Measurements from ENCODE around the gene KCNJ12.

KCNJ12 gene

DNA sequence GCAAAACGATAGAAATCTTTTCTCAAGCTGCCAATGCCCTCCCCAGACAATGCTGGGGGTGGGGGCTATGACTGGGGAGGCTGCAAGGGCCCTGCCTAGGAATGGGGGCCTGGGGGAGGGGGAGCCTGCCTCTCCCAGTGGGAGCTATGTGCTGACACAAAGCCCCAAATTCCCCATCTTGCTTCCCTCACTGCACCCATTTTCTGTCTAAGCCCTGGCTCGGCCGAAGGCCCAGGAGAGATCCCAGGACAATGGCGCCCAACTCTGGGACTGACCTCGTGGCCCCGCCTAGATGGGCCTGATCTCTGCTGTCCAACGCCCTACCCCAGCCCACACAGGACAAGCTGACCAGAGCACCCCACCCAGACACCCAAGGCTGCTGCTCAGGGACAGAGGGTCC is 11.1 kb upstream of the KCNJ12 start:
- no peak for DNase-seq (ENCODE audit: low read depth in 2 of 3, low spot score in 2 of 3)

- no peak for DNase-seq (ENCODE audit: low read depth in 2 of 3, low spot score in 2 of 3)
Measured at GRCh38 chr17:21368545-21369246, 7.5 kb upstream of the KCNJ12 start.

GRCh38 chr17:21369395-21369794 is 6.8 kb upstream of the KCNJ12 start:
- DNase-seq (ENCODE audit: low read depth in 2 of 3, low spot score in 2 of 3): no peak

GRCh38 chr17:21370430-21370829 is 5.7 kb upstream of the KCNJ12 start:
- DNase-seq (ENCODE audit: low read depth in 2 of 3, low spot score in 2 of 3): no peak

DNA sequence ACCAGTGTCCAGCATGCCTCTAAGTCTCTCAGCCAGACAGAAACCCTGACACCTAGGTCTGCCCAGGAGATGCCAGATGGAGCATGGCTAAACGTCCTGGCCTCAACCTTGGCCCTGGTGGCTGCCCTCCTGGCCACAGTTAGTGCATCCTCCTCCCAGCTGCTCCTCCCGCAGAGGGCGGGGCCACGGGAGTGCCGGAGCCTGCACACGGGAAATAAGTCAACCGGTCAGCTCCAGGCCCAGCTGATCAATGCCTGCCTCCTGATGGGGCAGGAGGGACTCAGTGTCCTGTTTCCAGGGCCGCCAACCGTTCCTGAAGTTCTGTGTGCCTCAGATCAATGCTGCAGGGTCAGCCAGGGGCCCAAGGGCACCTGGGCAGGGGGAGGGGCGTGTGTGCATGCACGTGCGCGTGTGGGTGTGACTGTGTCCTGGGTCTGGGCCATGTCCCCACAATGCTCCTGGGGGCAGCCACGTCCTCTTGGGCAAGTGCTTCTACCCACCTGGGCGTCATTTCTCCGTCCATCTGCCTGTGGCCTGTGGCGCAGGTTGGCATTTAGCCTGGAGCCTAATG is 4.6 kb upstream of the KCNJ12 start:
- DNase-seq (ENCODE audit: low read depth in 2 of 3, low spot score in 2 of 3): no peak

GRCh38 chr17:21372256-21372954 is 3.8 kb upstream of the KCNJ12 start:
- DNase-seq (ENCODE audit: low read depth in 2 of 3, low spot score in 2 of 3): no peak

DNA sequence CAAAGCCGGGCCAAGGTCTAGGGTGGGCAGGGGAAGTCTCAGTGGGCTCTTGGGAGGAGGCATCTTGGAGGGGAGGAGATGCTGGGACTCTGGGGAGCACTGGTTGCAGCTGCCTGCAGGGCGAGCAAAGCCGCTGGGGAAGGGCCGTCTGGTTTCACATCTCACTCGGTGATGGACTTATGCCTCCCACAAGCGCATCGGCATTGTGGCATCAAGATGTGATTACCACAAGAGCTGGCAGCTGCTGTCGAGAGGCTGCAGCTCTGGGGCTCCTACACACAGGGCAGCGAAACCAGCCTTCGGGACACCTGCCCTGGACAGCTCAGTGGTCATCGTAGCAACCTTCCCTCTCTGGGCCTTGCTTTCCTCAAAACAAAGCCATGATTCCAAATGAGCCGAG is 3.1 kb upstream of the KCNJ12 start:
- no peak for DNase-seq (ENCODE audit: low read depth in 2 of 3, low spot score in 2 of 3)

GRCh38 chr17:21373696-21374440 is 2.3 kb upstream of the KCNJ12 start:
- no peak for DNase-seq (ENCODE audit: low read depth in 2 of 3, low spot score in 2 of 3)

DNA sequence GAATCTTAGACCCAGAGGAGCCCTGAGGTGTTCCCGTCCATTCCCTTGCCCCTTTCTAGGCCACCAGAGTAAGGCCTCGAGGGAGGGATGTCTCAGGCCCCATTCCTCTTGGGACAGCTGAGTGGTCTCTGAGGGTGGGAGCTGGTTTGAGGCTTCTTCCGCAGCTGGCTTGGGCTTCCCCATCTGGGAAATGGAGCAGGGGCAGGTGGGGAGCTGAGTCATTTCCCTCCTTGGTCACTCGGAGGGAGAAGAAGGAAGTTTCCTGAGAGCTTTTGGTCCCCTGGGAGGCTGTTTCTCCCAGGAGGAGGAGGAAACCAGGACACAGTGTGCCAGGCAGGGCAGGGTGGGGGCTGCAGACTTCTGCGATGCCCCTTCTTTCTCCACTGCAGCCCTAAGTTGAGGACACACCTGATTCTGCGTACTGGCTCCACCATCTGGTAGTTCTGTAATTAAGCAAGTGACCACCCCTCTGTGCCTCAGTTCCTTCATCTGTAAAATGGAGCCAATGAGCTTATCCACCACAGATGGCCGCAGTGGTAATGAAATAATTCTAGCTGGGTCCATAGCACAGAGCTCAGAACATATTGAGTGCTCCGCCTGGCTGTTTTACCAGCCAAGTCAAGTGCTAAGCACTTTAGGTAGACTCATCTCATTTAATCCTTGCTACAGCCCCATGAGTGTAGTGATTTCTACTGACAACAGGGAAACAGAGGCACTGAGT is 1.6 kb upstream of the KCNJ12 start:
- no peak for DNase-seq (ENCODE audit: low read depth in 2 of 3, low spot score in 2 of 3)

- no peak for DNase-seq (ENCODE audit: low read depth in 2 of 3, low spot score in 2 of 3)
Measured at GRCh38 chr17:21375162-21375560, 996 bp upstream of the KCNJ12 start.

DNA sequence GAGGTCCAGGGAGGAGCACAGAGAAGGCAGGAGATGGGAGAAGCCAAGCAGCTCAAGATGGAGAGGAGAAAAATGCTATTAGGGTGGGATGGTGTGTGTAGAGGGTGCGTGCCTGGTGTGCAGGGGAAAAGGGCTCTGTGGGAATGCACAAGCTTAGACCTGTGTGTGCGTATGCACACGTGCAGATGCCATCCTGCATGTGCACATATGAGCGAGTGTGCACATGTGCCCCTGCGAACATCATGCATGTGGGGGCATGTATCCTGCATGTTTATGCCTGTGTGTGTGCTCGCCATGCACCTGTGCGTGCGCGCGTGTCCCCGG is 438 bp upstream of the KCNJ12 start:
- DNase-seq (ENCODE audit: low read depth in 2 of 3, low spot score in 2 of 3): no peak

DNA sequence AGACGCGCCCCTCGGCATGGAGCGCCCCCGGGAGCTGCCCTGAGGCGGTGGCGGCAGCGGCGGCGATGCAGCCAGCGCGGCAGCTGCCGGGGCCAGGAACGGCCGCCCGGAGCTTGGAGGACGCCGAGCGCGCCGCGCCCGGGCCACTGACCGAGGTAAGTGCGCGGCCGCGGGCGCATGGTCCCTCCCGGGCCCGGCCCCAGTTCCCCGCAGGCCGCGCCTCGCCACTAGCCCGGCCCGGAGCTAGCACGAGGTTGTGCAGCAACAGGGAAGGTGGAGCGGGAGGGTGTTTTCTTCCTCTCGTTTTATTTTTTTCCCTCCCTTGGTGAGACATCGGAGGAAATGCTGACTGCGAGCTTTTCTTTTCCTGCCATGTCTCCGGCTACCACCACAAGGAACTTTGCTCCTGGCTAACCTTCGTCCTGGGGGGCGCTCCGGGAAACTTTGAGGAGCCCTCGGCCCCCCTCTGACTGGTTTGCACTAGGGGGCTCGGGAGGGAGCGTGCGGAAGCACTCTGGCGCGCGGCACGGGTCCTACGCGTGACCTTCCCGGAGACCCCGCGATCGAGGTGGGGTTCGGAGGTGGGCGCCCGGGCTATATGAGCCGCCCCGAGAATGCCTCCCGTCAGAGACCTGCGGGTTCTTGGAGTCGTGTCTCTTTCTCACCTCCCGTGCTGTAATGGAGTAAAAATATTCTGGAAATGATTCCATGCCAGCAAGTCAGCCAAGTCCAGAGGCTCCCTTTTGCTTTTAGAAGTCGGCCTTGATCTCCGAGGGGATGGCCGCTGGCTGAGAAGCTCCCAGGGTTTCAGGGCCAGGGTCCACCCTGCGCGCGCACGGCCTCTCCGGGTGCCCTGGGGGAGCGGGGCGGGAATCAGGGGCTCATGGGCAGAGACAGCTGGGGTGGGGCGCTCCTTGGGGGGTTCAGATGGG is 868 bp downstream of the KCNJ12 start:
- no peak for DNase-seq (ENCODE audit: low read depth in 2 of 3, low spot score in 2 of 3)

DNA sequence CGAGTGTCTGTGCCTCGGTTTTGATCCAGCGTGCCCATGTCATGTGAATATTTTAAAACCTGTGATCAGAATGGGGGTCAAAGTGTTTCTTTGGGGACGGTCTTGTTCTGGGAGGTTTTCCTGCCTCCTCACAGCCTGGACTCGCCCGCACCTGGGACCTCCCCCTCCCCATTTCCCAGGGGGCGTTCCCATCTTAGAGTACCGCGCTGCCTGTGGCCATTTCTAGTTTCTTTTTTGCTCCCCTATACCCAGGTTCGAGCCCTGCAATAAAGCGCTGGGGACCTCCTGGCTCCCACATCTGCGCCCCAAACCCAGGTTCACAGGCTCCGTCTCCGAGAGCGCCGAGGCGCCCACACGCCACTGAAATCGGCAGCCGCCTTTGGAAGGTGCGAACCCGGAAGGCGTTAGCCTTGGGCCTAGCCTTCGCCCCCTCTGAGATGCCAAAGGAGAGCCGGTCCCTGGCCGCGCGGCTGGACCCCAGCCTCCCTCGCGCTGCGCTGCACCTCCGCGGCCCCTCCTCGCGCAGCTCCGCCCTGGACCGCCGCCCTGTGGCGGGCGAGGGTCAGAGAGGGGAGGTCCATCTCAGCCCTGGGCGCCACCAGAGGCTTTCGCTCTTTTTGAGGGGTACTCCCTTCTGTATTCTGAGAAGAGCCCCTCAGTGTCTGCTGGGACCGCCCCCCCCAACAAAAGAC is 1.7 kb downstream of the KCNJ12 start:
- no peak for DNase-seq (ENCODE audit: low read depth in 2 of 3, low spot score in 2 of 3)

DNA sequence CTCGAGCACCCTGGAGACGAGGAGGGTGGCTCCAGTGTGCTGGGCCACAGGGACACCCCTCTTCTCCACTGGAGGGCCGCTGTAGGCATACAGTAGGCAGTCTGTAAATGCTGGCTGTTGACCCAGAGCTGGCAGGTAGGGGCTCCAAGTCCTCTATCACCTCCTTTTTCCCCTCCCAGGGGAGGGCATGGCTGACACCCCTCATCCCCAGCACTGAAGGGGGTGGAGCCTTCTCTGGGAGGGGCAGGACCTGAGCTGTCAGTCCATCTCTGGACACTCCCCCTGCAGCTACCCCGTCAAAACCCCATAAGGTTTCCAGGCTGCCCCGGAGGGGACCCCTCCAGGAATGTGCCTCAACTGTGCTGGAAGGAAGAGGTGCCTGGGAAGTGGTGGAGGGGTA is 2.4 kb downstream of the KCNJ12 start:
- DNase-seq (ENCODE audit: low read depth in 2 of 3, low spot score in 2 of 3): no peak

GRCh38 chr17:21379080-21379711 is 3.0 kb downstream of the KCNJ12 start:
- no peak for DNase-seq (ENCODE audit: low read depth in 2 of 3, low spot score in 2 of 3)

- no peak for DNase-seq (ENCODE audit: low read depth in 2 of 3, low spot score in 2 of 3)
Measured at GRCh38 chr17:21380659-21381058, 4.5 kb downstream of the KCNJ12 start.

DNA sequence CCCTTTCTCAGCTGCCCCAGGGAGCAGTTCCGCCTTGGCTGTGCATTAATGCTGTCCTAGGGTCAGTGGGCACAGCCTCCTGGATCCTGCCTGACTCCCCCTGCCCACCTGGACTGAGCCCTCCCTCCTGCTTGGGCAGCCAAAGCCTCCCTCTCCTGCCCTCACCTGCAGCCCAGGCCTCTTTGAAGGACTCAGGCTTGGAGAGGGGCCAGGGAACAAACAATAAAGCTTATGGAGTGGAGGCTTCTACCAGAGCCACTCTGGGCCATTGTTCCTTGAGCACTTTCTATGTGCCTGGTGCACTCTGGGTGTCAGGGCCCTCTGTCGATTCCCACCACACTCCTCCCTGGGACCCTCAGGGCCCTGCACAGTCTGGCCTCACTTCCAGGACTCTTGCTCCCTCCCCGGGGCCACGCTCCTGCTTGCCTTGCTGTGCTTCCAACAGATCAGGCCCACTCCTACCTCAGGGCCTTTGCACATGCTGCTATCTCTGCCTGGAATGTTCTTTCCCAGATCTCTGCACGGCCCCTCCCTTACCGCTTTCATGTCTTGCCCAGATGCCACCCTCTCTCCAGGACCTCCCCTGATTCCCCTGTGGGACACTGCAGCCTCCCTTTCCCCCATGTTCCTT is 5.0 kb downstream of the KCNJ12 start:
- DNase-seq (ENCODE audit: low read depth in 2 of 3, low spot score in 2 of 3): no peak

- DNase-seq (ENCODE audit: low read depth in 2 of 3, low spot score in 2 of 3): no peak
Measured at GRCh38 chr17:21382560-21383495, 6.7 kb downstream of the KCNJ12 start.
